Limb (tissue), 2 donors: ENCODE data around the gene ROS1.

Experiments used
- DNase-seq, 2 donors: peaks; one replicate each; pipeline ENCODE4 v3.0.0-alpha.2; 2016; ENCODE audit errors: extremely low spot score in 2 of 2

The ROS1 gene

GRCh38 chr6:117311726-117312125 is 114.0 kb downstream of the ROS1 start:
- DNase-seq: no peak

GRCh38 chr6:117311310-117311709 is 114.4 kb downstream of the ROS1 start:
- no peak for DNase-seq

GRCh38 chr6:117309611-117310010 is 116.1 kb downstream of the ROS1 start:
- no peak for DNase-seq

GRCh38 chr6:117309069-117309468 is 116.7 kb downstream of the ROS1 start:
- no peak for DNase-seq

- no peak for DNase-seq
These were observed 118.1 kb downstream of the ROS1 start for GRCh38 chr6:117307655-117308054.

- DNase-seq: no peak
These were observed 119.4 kb downstream of the ROS1 start for GRCh38 chr6:117306227-117306790.

GRCh38 chr6:117304446-117304845 is 121.3 kb downstream of the ROS1 start:
- DNase-seq: no peak

GRCh38 chr6:117303323-117303722 is 122.4 kb downstream of the ROS1 start:
- no peak for DNase-seq

GRCh38 chr6:117298941-117299340 is 126.8 kb downstream of the ROS1 start:
- no peak for DNase-seq

- DNase-seq: no peak
These were observed 135.4 kb downstream of the ROS1 start for GRCh38 chr6:117290173-117290846.

GRCh38 chr6:117288083-117288715 is 137.5 kb downstream of the ROS1 start:
- DNase-seq: no peak

- DNase-seq: no peak
These were observed 144.8 kb downstream of the ROS1 start for GRCh38 chr6:117280922-117281321.

GRCh38 chr6:117276778-117277316 is 148.9 kb downstream of the ROS1 start:
- no peak for DNase-seq

- DNase-seq: no peak
These were observed 150.0 kb downstream of the ROS1 start for GRCh38 chr6:117275711-117276110.

GRCh38 chr6:117275205-117275604 is 150.5 kb downstream of the ROS1 start:
- no peak for DNase-seq

- DNase-seq: peak in 1 of 2 donors; percentile 38
These were observed 152.9 kb downstream of the ROS1 start for GRCh38 chr6:117272891-117273290.

- DNase-seq: no peak
These were observed 153.5 kb downstream of the ROS1 start for GRCh38 chr6:117272032-117272866.

- DNase-seq: no peak
These were observed 154.8 kb downstream of the ROS1 start for GRCh38 chr6:117270843-117271507.

- peak in 1 of 2 donors; percentile 52 for DNase-seq
These were observed 155.5 kb downstream of the ROS1 start for GRCh38 chr6:117270055-117270842.

GRCh38 chr6:117269638-117270054 is 156.1 kb downstream of the ROS1 start:
- no peak for DNase-seq
